ENCODE measurements around the gene AQP2.

Gene AQP2

GRCh38 chr12:49955899-49956662, 5.5 kb downstream of the AQP2 start:
- DNase-seq (ENCODE audit: low read depth in 2 of 2): no peak

- DNase-seq (ENCODE audit: low read depth in 2 of 2): no peak
Measured at GRCh38 chr12:49956663-49957569, 6.4 kb downstream of the AQP2 start.

GRCh38 chr12:49957570-49957967, 7.0 kb downstream of the AQP2 start:
- no peak for DNase-seq (ENCODE audit: low read depth in 2 of 2)

GRCh38 chr12:49959685-49960473, 9.3 kb downstream of the AQP2 start:
- DNase-seq (ENCODE audit: low read depth in 2 of 2): no peak

GRCh38 chr12:49960474-49961110, 10.1 kb downstream of the AQP2 start:
- no peak for DNase-seq (ENCODE audit: low read depth in 2 of 2)

- no peak for DNase-seq (ENCODE audit: low read depth in 2 of 2)
Measured at GRCh38 chr12:49961111-49961922, 10.8 kb downstream of the AQP2 start, which contains the start of gene AQP5. Gene AQP5, plus strand, starts transcription at chr12:49961872. Its CDS starts 146 bp downstream, at chr12:49962018.

GRCh38 chr12:49961993-49962764, 11.6 kb downstream of the AQP2 start:
- DNase-seq (ENCODE audit: low read depth in 2 of 2): no peak

- no peak for DNase-seq (ENCODE audit: low read depth in 2 of 2)
Measured at GRCh38 chr12:49962861-49963765, 12.6 kb downstream of the AQP2 start.

- DNase-seq (ENCODE audit: low read depth in 2 of 2): no peak
Measured at GRCh38 chr12:49963976-49964815, 13.7 kb downstream of the AQP2 start.

- no peak for DNase-seq (ENCODE audit: low read depth in 2 of 2)
Measured at GRCh38 chr12:49964849-49965624, 14.5 kb downstream of the AQP2 start.

GRCh38 chr12:49965836-49966235, 15.3 kb downstream of the AQP2 start:
- DNase-seq (ENCODE audit: low read depth in 2 of 2): no peak

GRCh38 chr12:49966511-49967041, 16.0 kb downstream of the AQP2 start:
- no peak for DNase-seq (ENCODE audit: low read depth in 2 of 2)

- peak; percentile 36 to 43 for DNase-seq (ENCODE audit: low read depth in 2 of 2)
Measured at GRCh38 chr12:49967042-49967776, 16.7 kb downstream of the AQP2 start.

GRCh38 chr12:49967777-49968250, 17.3 kb downstream of the AQP2 start:
- no peak for DNase-seq (ENCODE audit: low read depth in 2 of 2)

GRCh38 chr12:49968471-49968870, 17.9 kb downstream of the AQP2 start:
- no peak for DNase-seq (ENCODE audit: low read depth in 2 of 2)

- DNase-seq (ENCODE audit: low read depth in 2 of 2): no peak
Measured at GRCh38 chr12:49969027-49969426, 18.5 kb downstream of the AQP2 start.
